ENCODE results near the gene SMPDL3B. TPM values are rescaled to one million over a fixed set of nuclear protein-coding genes. Genes with fewer than 3 reads are reported as not detected.

The SMPDL3B gene
- total and polyA plus RNA-seq, 2 donors from 2014 or later, result 5.9 to 9.7 TPM

DNA sequence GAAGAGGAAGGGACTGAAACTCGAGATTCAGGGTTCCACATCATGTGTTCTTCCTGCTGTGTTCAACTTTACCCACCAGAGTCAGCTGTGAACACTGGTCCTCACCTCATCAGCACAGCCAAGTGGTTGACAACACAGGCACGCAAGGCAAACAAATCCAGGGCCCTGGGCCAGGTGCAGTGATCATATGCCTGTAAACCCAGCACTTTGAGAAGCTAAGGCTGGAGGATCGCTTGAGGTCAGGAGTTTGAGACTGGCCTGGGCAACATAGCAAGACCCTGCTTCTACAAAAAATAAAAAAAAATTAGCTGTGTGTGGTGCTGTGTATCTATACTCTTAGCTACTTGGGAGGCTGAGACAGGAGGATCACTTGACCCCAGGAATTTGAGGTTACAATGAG lies 16.6 kb downstream of the SMPDL3B start:
- no peak for DNase-seq
- no peak for FAIRE-seq
- H3K4me3 ChIP-seq (ENCODE audit: low read length in 3 of 3), result no peak overlapping the region
- H3K9ac ChIP-seq (ENCODE audit: low read length in 3 of 3), result no peak overlapping the region
- no peaks in the 10 kb centered on the region for H3K27me3 ChIP-seq (ENCODE audit: control insufficient read depth, insufficient read depth, low read length)
- H3K9me3 ChIP-seq (ENCODE audit: control insufficient read depth in 2 of 3, insufficient read depth in 1 of 3, low read length in 3 of 3), result no peaks in the 10 kb centered on the region
- no peaks in the 10 kb centered on the region for H3K36me3 ChIP-seq (ENCODE audit: control insufficient read depth in 2 of 3, insufficient read depth in 3 of 3, low read length in 3 of 3)
- no peaks in the 10 kb centered on the region for H3K4me1 ChIP-seq (ENCODE audit: control insufficient read depth in 2 of 3, insufficient read depth in 2 of 3, low read depth in 1 of 3, low read length in 3 of 3)
- TF ChIP-seq, protein P1, sequence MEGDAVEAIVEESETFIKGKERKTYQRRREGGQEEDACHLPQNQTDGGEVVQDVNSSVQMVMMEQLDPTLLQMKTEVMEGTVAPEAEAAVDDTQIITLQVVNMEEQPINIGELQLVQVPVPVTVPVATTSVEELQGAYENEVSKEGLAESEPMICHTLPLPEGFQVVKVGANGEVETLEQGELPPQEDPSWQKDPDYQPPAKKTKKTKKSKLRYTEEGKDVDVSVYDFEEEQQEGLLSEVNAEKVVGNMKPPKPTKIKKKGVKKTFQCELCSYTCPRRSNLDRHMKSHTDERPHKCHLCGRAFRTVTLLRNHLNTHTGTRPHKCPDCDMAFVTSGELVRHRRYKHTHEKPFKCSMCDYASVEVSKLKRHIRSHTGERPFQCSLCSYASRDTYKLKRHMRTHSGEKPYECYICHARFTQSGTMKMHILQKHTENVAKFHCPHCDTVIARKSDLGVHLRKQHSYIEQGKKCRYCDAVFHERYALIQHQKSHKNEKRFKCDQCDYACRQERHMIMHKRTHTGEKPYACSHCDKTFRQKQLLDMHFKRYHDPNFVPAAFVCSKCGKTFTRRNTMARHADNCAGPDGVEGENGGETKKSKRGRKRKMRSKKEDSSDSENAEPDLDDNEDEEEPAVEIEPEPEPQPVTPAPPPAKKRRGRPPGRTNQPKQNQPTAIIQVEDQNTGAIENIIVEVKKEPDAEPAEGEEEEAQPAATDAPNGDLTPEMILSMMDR (IDR thresholded peaks at IDR 0.05; ENCODE audit: borderline replicate concordance, extremely low read depth, insufficient read depth), result no peak
- intact Hi-C loops (cut with DNase I), result no loop called here
- H3K27ac ChIP-seq (ENCODE audit: low read depth in 2 of 2, low read length in 2 of 2), result no peak overlapping the region

DNA sequence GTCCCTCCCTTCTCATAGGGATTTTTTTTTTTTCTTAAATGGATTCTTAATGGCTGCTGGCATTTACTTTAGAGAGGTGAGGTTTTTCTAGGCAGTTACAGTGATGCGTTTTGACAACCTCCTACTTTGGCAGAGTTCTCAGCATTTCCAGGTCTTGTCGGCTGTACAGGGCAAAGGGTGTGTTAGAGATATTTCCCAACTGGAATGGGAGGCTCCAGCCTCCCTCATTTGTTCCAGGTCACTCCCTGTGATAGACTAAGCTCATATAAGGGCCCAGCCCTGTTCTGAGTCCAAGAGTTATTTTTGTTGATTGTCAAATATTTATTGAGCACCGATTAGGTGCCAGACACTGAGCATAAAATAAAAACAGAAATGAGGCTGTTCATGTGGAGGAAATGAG lies 17.3 kb downstream of the SMPDL3B start:
- no peak overlapping the region for H3K27ac ChIP-seq (ENCODE audit: low read depth in 2 of 2, low read length in 2 of 2)
- no peaks in the 10 kb centered on the region for H3K4me1 ChIP-seq (ENCODE audit: control insufficient read depth in 2 of 3, insufficient read depth in 2 of 3, low read depth in 1 of 3, low read length in 3 of 3)
- TF ChIP-seq, protein P1 (IDR thresholded peaks at IDR 0.05; ENCODE audit: borderline replicate concordance, extremely low read depth, insufficient read depth), result no peak
- no peaks in the 10 kb centered on the region for H3K27me3 ChIP-seq (ENCODE audit: control insufficient read depth, insufficient read depth, low read length)
- no peaks in the 10 kb centered on the region for H3K9me3 ChIP-seq (ENCODE audit: control insufficient read depth in 2 of 3, insufficient read depth in 1 of 3, low read length in 3 of 3)
- intact Hi-C loops (cut with DNase I), result no loop called here
- no peak for DNase-seq
- no peak for FAIRE-seq
- no peaks in the 10 kb centered on the region for H3K36me3 ChIP-seq (ENCODE audit: control insufficient read depth in 2 of 3, insufficient read depth in 3 of 3, low read length in 3 of 3)
- H3K4me3 ChIP-seq (ENCODE audit: low read length in 3 of 3), result no peak overlapping the region
- no peak overlapping the region for H3K9ac ChIP-seq (ENCODE audit: low read length in 3 of 3)

DNA sequence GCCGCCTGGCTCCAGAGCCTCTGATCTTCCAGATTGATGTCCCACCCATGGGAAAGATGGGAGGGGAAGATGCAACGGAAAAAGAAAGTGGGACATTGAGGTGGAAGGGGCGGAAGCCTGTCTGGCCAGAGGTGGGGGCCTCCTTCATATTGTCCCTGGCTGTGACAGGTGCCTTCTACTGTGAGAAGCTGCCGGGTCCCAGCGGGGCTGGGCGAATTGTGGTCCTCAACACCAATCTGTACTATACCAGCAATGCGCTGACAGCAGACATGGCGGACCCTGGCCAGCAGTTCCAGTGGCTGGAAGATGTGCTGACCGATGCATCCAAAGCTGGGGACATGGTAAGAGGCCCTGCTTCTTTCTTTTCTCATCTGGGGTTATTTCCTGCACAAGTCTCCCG lies 19.4 kb downstream of the SMPDL3B start:
- H3K9me3 ChIP-seq (ENCODE audit: control insufficient read depth in 2 of 3, insufficient read depth in 1 of 3, low read length in 3 of 3), result no peaks in the 10 kb centered on the region
- H3K9ac ChIP-seq (ENCODE audit: low read length in 3 of 3), result no peak overlapping the region
- H3K27ac ChIP-seq (ENCODE audit: low read depth in 2 of 2, low read length in 2 of 2), result no peak overlapping the region
- intact Hi-C loops (cut with DNase I), result no loop called here
- TF ChIP-seq, protein P1 (IDR thresholded peaks at IDR 0.05; ENCODE audit: borderline replicate concordance, extremely low read depth, insufficient read depth), result no peak
- no peaks in the 10 kb centered on the region for H3K36me3 ChIP-seq (ENCODE audit: control insufficient read depth in 2 of 3, insufficient read depth in 3 of 3, low read length in 3 of 3)
- H3K4me1 ChIP-seq (ENCODE audit: control insufficient read depth in 2 of 3, insufficient read depth in 2 of 3, low read depth in 1 of 3, low read length in 3 of 3), result no peaks in the 10 kb centered on the region
- DNase-seq (no peak), FAIRE-seq (no peak)
- H3K27me3 ChIP-seq (ENCODE audit: control insufficient read depth, insufficient read depth, low read length), result no peaks in the 10 kb centered on the region
- no peak overlapping the region for H3K4me3 ChIP-seq (ENCODE audit: low read length in 3 of 3)

DNA sequence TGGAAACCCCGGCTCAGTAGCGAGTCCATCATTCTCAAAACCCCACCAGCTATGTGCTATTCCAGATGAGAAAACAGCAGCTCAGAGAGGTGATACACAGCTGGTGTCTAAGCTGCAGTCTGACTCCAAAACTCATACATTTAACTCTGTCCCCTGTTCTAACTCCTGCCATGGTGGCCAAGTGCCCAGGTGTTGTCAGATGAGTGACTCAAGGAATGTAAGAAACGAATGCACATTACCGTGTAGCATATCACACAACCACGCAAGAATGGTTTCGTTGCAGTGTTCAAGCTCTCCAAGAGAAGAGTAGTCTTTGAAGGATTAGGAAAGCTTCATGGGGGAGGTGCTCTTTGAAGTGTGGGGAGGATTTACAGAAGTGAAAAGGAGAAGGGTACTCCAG lies 20.3 kb downstream of the SMPDL3B start:
- no peak for FAIRE-seq
- DNase-seq, result no peak
- H3K4me1 ChIP-seq (ENCODE audit: control insufficient read depth in 2 of 3, insufficient read depth in 2 of 3, low read depth in 1 of 3, low read length in 3 of 3), result no peaks in the 10 kb centered on the region
- TF ChIP-seq, protein P1 (IDR thresholded peaks at IDR 0.05; ENCODE audit: borderline replicate concordance, extremely low read depth, insufficient read depth), result no peak
- H3K27me3 ChIP-seq (ENCODE audit: control insufficient read depth, insufficient read depth, low read length), result no peaks in the 10 kb centered on the region
- H3K9ac ChIP-seq (ENCODE audit: low read length in 3 of 3), result no peak overlapping the region
- no peak overlapping the region for H3K4me3 ChIP-seq (ENCODE audit: low read length in 3 of 3)
- intact Hi-C loops (cut with DNase I), result no loop called here
- no peaks in the 10 kb centered on the region for H3K36me3 ChIP-seq (ENCODE audit: control insufficient read depth in 2 of 3, insufficient read depth in 3 of 3, low read length in 3 of 3)
- no peaks in the 10 kb centered on the region for H3K9me3 ChIP-seq (ENCODE audit: control insufficient read depth in 2 of 3, insufficient read depth in 1 of 3, low read length in 3 of 3)
- no peak overlapping the region for H3K27ac ChIP-seq (ENCODE audit: low read depth in 2 of 2, low read length in 2 of 2)

Measured in kidney (tissue), 14 donors.